Adrenal gland (tissue), 5 donors: Measurements from ENCODE around the gene OXSM.

Experiments used
- CTCF ChIP-seq, 6 experiments: fragments of 450-650 bp in 4 of 6; fragments of 200-600 bp in 2 of 6; sonication (generic) in 1 of 6; IDR thresholded peaks; 1 replicate in 5 of 6; 2 replicates in 1 of 6; pipeline versions ENCODE4 v1.5.1 to v1.8.0; 2016 to 2021; ENCODE audit warnings: antibody characterized with exemption in 6 of 6, mild to moderate bottlenecking in 2 of 6, moderate library complexity in 1 of 6
- POLR2A ChIP-seq, 2 donors: fragments of 450-650 bp; IDR thresholded peaks; one replicate each; pipeline ENCODE4 v1.6.1; 2017; ENCODE audit warnings: antibody characterized with exemption in 2 of 2, mild to moderate bottlenecking in 2 of 2, moderate library complexity in 1 of 2
- donor health status: DM: no; HTN: no; CAD: no.

- no peak for TF ChIP-seq POLR2A (IDR thresholded peaks at IDR 0.05)
- TF ChIP-seq CTCF (IDR thresholded peaks at IDR 0.05) = no peak
These were observed 40.8 kb upstream of the OXSM start for GRCh38 chr3:25749031-25749581.
